Hepatocyte (in vitro differentiated cells): ENCODE data around the gene SNX21. TPM values are rescaled to one million over a fixed set of nuclear protein-coding genes. Genes with fewer than 3 reads are reported as not detected.

ENCODE experiments used
- DNase-seq: peaks from one replicate; pipeline ENCODE4 v3.0.0-alpha.2; 2016; ENCODE audit warnings: low spot score
- H2AFZ ChIP-seq: fragments of 200-600 bp; sonication (generic); 2 replicates; pipeline ENCODE4 v1.6.0; 2016; ENCODE audit warnings: antibody characterized with exemption, mild to moderate bottlenecking
- H3K27ac ChIP-seq: fragments of 200-600 bp; sonication (generic); 2 replicates; pipeline ENCODE4 v1.5.1; 2016; ENCODE audit warnings: mild to moderate bottlenecking
- H3K27me3 ChIP-seq: fragments of 200-600 bp; sonication (generic); 2 replicates; pipeline ENCODE4 v1.6.1; 2016
- H3K36me3 ChIP-seq: fragments of 200-600 bp; sonication (generic); replicated peaks from 2 replicates; pipeline ENCODE4 v1.5.1; 2016; ENCODE audit warnings: low read depth; ENCODE audit not compliant: insufficient read depth
- H3K4me1 ChIP-seq: fragments of 200-600 bp; sonication (generic); 2 replicates; pipeline ENCODE4 v1.5.1; 2016; ENCODE audit warnings: mild to moderate bottlenecking, moderate library complexity; ENCODE audit not compliant: insufficient read depth
- H3K4me2 ChIP-seq: fragments of 200-600 bp; sonication (generic); 2 replicates; pipeline ENCODE4 v1.6.0; 2016
- H3K4me3 ChIP-seq: fragments of 200-600 bp; sonication (generic); 2 replicates; pipeline ENCODE4 v1.5.1; 2016; ENCODE audit warnings: mild to moderate bottlenecking
- H3K79me2 ChIP-seq: fragments of 200-600 bp; sonication (generic); 2 replicates; pipeline ENCODE4 v1.6.0; 2017; ENCODE audit warnings: mild to moderate bottlenecking
- H3K9me2 ChIP-seq: fragments of 200-600 bp; sonication (generic); replicated peaks from 2 replicates; pipeline ENCODE4 v1.6.0; 2017; ENCODE audit warnings: mild to moderate bottlenecking; ENCODE audit not compliant: insufficient read depth
- H3K9me3 ChIP-seq: fragments of 200-600 bp; sonication (generic); 2 replicates; pipeline ENCODE4 v1.5.1; 2016; ENCODE audit warnings: low read depth, mild to moderate bottlenecking
- H4K20me1 ChIP-seq: fragments of 200-600 bp; sonication (generic); 2 replicates; pipeline ENCODE4 v1.6.0; 2016; ENCODE audit warnings: mild to moderate bottlenecking; ENCODE audit not compliant: insufficient read depth, poor library complexity, severe bottlenecking
- EZH2 ChIP-seq: fragments of 200-600 bp; sonication (generic); IDR thresholded peaks from 2 replicates; pipeline ENCODE4 v1.6.1; 2016; ENCODE audit warnings: antibody characterized with exemption, mild to moderate bottlenecking, borderline replicate concordance
- EZH2phosphoT487 ChIP-seq: fragments of 200-600 bp; sonication (generic); IDR thresholded peaks from one replicate; pipeline ENCODE4 v1.6.1; 2018; ENCODE audit warnings: antibody characterized with exemption, mild to moderate bottlenecking, low read depth, moderate library complexity; ENCODE audit not compliant: unreplicated experiment, severe bottlenecking
- WGBS: methylation state at CpG from one replicate; pipeline ENCODE4 v1.1.6; 2016; ENCODE audit warnings: low lambda C conversion rate; ENCODE audit errors: missing lambda C conversion rate; 5-methylcytosine and 5-hydroxymethylcytosine counted together
- polyA plus RNA-seq: library from polyadenylated mRNA; unstranded; fragments of >200 nt; fragmentation: Nextera tagmentation; extraction: Ambion mirVana; gene quantifications from 2 replicates; pipeline ENCODE4 v1.2.1, GENCODE V29; 2016
- total RNA-seq: library from RNA; depleted of rRNA; stranded (reverse); fragments of >200 nt; gene quantifications from 2 replicates; pipeline ENCODE4 v1.2.3, GENCODE V29; 2014
- TF ChIP-seq, protein P1 (sequence below): fragments of 200-600 bp; sonication (generic); IDR thresholded peaks from 2 replicates; pipeline ENCODE4 v1.5.1; 2016; ENCODE audit warnings: antibody characterized with exemption, mild to moderate bottlenecking; ENCODE audit not compliant: poor library complexity

The SNX21 gene
- total and polyA plus RNA-seq, 2 experiments from 2014 or later = 30.0 to 32.1 TPM

DNA sequence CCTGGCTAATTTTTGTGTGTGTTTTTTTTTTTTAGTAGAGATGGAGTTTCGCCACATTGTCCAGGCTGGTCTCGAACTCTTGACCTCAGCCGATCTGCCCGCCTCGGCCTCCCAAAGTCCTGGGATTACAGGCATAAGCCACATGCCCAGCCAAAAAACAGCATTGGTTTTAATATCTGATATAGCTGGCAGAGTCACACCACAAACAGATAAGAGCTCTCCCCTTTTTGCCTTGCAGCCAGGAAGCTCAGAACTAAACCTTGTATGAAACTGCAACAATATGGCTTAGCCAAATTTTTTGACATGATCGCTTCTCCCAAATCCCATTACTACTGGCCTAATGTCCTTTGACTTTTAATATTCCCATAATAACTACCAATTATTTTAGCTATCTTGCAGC lies 18.7 kb downstream of the SNX21 start:
- Histone ChIP-seq H3K9me2 (no peaks in the 10 kb centered on the region), H3K27me3 (no peaks in the 10 kb centered on the region), H3K79me2 (peaks cover 35% of the 10 kb centered on the region), H4K20me1 (no peaks in the 10 kb centered on the region), H3K36me3 (no peaks in the 10 kb centered on the region), H3K4me2 (no peak overlapping the region), H2AFZ (no peak overlapping the region), H3K9me3 (no peaks in the 10 kb centered on the region), H3K4me1 (peaks cover 10% of the 10 kb centered on the region), H3K4me3 (no peak overlapping the region), H3K27ac (no peak overlapping the region)
- TF ChIP-seq EZH2phosphoT487 (no peak), EZH2 (no peak)
- TF ChIP-seq, protein P1, sequence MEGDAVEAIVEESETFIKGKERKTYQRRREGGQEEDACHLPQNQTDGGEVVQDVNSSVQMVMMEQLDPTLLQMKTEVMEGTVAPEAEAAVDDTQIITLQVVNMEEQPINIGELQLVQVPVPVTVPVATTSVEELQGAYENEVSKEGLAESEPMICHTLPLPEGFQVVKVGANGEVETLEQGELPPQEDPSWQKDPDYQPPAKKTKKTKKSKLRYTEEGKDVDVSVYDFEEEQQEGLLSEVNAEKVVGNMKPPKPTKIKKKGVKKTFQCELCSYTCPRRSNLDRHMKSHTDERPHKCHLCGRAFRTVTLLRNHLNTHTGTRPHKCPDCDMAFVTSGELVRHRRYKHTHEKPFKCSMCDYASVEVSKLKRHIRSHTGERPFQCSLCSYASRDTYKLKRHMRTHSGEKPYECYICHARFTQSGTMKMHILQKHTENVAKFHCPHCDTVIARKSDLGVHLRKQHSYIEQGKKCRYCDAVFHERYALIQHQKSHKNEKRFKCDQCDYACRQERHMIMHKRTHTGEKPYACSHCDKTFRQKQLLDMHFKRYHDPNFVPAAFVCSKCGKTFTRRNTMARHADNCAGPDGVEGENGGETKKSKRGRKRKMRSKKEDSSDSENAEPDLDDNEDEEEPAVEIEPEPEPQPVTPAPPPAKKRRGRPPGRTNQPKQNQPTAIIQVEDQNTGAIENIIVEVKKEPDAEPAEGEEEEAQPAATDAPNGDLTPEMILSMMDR = no peak
- 98% methylated on average over 6 of the region's 6 CpGs for WGBS
- DNase-seq = no peak

DNA sequence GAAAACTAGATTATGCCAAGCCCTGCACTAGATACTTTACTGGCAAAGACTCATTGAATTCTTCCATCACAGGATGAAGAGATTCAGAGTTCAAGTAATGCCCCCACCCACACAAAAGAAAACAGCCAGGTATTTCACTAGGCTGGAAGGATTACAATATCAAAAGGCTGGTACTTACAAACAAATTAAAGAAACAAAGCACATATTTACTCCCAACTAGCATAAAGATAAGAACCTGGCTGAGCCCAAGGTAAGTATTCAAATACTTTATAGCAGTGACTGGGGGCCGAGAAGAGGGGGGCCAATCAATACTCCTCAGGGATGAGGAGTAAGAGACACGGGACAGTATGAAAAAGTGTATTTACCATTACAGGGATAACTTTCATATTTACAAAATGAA lies 19.9 kb downstream of the SNX21 start:
- H4K20me1 ChIP-seq = no peaks in the 10 kb centered on the region
- H2AFZ ChIP-seq = no peak overlapping the region
- H3K79me2 ChIP-seq = peaks cover 41% of the 10 kb centered on the region
- H3K4me1 ChIP-seq = peaks cover 16% of the 10 kb centered on the region
- H3K27ac ChIP-seq = no peak overlapping the region
- WGBS = 79% methylated on average over 2 of the region's 2 CpGs
- no peaks in the 10 kb centered on the region for H3K36me3 ChIP-seq
- no peak overlapping the region for H3K4me3 ChIP-seq
- H3K4me2 ChIP-seq = no peak overlapping the region
- no peaks in the 10 kb centered on the region for H3K27me3 ChIP-seq
- H3K9me2 ChIP-seq = no peaks in the 10 kb centered on the region
- no peak for DNase-seq
- TF ChIP-seq, protein P1 = no peak
- no peak for TF ChIP-seq EZH2
- no peak for TF ChIP-seq EZH2phosphoT487
- H3K9me3 ChIP-seq = no peaks in the 10 kb centered on the region

DNA sequence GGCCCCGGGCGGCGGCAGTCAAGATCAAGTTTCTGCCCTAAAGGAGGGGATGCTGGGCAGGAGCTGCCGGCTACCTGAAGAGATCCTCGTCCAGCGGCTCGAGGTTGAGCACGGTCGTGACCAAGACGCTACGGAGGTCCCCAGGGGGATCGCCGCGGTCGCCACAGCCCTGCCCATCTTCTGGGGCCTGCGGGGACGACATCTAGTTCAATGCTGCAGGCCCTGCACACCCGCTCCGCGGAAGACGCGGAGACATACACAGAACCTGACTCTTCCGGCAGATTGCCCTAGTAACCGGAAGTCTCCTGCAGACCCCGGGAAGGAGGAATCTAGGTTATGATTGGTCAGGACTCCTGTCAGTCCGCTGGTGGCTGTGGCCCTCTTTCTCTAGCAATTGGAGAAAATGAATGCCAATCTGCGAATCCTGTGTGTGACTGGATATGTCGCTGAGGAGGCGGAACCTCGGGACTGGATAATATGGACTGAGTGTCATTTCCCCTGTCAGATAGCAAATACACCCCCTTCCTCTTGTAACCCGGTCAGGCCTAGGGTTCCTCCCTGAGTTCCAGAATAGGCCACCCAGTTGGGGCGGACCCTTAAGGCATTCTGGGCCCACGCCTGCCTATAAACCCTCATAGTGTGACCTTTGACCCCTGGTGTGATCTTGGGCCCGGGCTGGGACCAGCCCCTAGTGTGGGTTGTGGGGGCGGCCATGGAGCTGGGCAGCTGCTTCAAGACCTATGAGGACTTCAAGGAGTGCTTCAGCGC lies 23.7 kb downstream of the SNX21 start, which contains the start of the genes ACOT8 and ZSWIM3:
Gene ACOT8 (minus strand): TSS at position 279 of the 768 bp plus-strand sequence. CDS start 77 bp downstream, at position 202.
Gene ZSWIM3 (plus strand): TSS at position 501 of the 768 bp plus-strand sequence. CDS start 212 bp downstream, at position 713.
- Histone ChIP-seq H4K20me1 (no peaks in the 10 kb centered on the region), H3K4me3 (peak within 1 kb of the TSS; percentile 63), H2AFZ (peak within 1 kb of the TSS; percentile 84), H3K4me1 (peaks cover 20% of the 10 kb centered on the region), H3K9me2 (no peaks in the 10 kb centered on the region), H3K9me3 (no peaks in the 10 kb centered on the region), H3K79me2 (peaks cover 60% of the 10 kb centered on the region), H3K27me3 (no peaks in the 10 kb centered on the region), H3K27ac (peak within 1 kb of the TSS; percentile 78), H3K4me2 (peak within 1 kb of the TSS; percentile 93), H3K36me3 (no peaks in the 10 kb centered on the region)
- DNase-seq = peak; percentile 99
- TF ChIP-seq, protein P1 = no peak
- TF ChIP-seq EZH2 = no peak
- no peak for TF ChIP-seq EZH2phosphoT487
- 1% methylated on average over 36 of the region's 36 CpGs for WGBS
